Ovary (tissue), 9 donors: ENCODE results near the gene SLC22A15. TPM values are rescaled to one million over a fixed set of nuclear protein-coding genes. Genes with fewer than 3 reads are reported as not detected.
"Not testable (repeated sequence)": the region's sequence is repeated elsewhere in the genome, so short reads cannot be mapped to it uniquely, and the experiment has no call there.

Experiments
- DNase-seq, 5 donors: peaks; one replicate each; pipeline ENCODE4 v3.0.0-alpha.2; 2019 to 2020
- H3K27ac ChIP-seq, 2 donors: fragments of 200-600 bp; one replicate each; pipeline versions ENCODE4 v1.5.1 to v1.8.0; 2019 to 2022
- H3K27me3 ChIP-seq: fragments of 200-600 bp; one replicate; pipeline ENCODE4 v1.8.0; 2022
- H3K36me3 ChIP-seq: fragments of 200-600 bp; sonication (generic); one replicate; pipeline ENCODE4 v1.5.1; 2019
- H3K4me1 ChIP-seq: one replicate; pipeline ENCODE4 v1.8.1; 2013; ENCODE audit warnings: mild to moderate bottlenecking, moderate library complexity; ENCODE audit not compliant: insufficient read depth
- H3K4me3 ChIP-seq: fragments of 200-600 bp; sonication (generic); one replicate; pipeline ENCODE4 v1.5.1; 2017
- H3K9me3 ChIP-seq, 2 donors: fragments of 200-600 bp in 1 of 2; sonication (generic) in 1 of 2; one replicate each; pipeline versions ENCODE4 v1.5.1 to v1.8.1; 2013 to 2019; ENCODE audit warnings: mild to moderate bottlenecking in 1 of 2, moderate library complexity in 1 of 2
- EP300 ChIP-seq: sonication (generic); formaldehyde crosslinking; IDR thresholded peaks from one replicate; pipeline ENCODE4 v1.6.1; 2017; ENCODE audit warnings: antibody characterized with exemption
- POLR2A ChIP-seq: fragments of 450-650 bp; IDR thresholded peaks from one replicate; pipeline ENCODE4 v1.6.1; 2017; ENCODE audit warnings: antibody characterized with exemption, mild to moderate bottlenecking, moderate library complexity
- WGBS, 3 donors: extraction: QIAGEN DNeasy Blood & Tissue Kit in 1 of 3; methylation state at CpG; one replicate each; pipeline versions ENCODE4 v1.1.5 to v1.1.7; 2013 to 2017; 5-methylcytosine and 5-hydroxymethylcytosine counted together
- intact Hi-C, 4 donors: fragments of 100-400 bp; cut with DNase I; formaldehyde crosslinking; loops; one replicate each; pipeline versions ENCODE4 v1.11.0 to v1.15.1; 2022 to 2023
- polyA plus RNA-seq, 2 donors: library from polyadenylated mRNA; stranded (reverse); fragments of 200-250 nt in 1 of 2; fragments of 350-450 nt in 1 of 2; fragmentation: Illumina TruSeq in 1 of 2; extraction: RNeasy Lipid Tissue Mini Kit (QIAGEN cat#74804) in 1 of 2; gene quantifications; one replicate each; pipeline ENCODE4 v1.2.3, GENCODE V29; 2013 to 2014
- total RNA-seq, 7 donors: library from RNA; depleted of rRNA in 2 of 7; stranded (reverse); fragments of >200 nt in 2 of 7; fragmentation: NEBNext Ultra II Directional in 3 of 7; extraction: Animal tissue kit (Norgen Biotek cat#: 25700) in 3 of 7; gene quantifications; one replicate each; pipeline versions ENCODE4 v1.1.0 to v1.2.4, GENCODE V29; 2016 to 2023
- TF ChIP-seq, protein P1 (sequence below), 3 donors: fragments of 450-650 bp in 2 of 3; fragments of 200-600 bp in 1 of 3; IDR thresholded peaks; one replicate each; pipeline versions ENCODE4 v1.5.1 to v1.8.0; 2016 to 2022; ENCODE audit warnings: antibody characterized with exemption in 3 of 3, mild to moderate bottlenecking in 1 of 3
- donor health status: DM: no; HTN: no; CAD: no; lungs with moderate emphysema.
- donor health status: DM: no; HTN: no; CAD: no.
- donor health status: Bipolar disorder and iron deficiency.
- donor health status: DM: yes; HTN: yes; CAD: no.
- donor health status: DM: no; HTN: no; CAD: no.
- donor health status: DM: yes; HTN: yes; CAD: no.

Gene SLC22A15
- total and polyA plus RNA-seq, 9 donors = 0.51 to 3.8 (median 1.6) TPM

GRCh38 chr1:116033322-116033721 is 57.0 kb downstream of the SLC22A15 start:
- H3K27ac ChIP-seq = no peak overlapping the region

DNA sequence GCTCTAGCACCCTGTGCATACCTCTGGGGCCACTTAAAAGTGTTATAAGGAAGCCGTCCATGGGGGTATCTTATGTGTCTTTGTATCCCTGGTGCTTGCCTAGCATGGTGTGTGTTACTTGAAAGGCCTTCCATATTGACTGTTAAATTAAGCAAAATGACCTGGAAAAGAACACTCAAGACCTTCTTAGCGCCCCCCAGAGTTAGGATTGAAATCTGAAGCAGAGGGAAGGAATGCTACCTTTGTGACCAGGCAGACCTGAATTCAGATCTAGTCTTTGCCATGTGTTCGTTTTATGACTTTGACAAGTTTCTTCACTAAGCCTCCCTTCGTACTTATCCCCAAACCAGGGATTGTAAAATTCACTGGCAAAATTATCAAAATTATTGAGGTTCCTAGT is 59.9 kb downstream of the SLC22A15 start:
- TF ChIP-seq POLR2A = no peak
- TF ChIP-seq, protein P1, sequence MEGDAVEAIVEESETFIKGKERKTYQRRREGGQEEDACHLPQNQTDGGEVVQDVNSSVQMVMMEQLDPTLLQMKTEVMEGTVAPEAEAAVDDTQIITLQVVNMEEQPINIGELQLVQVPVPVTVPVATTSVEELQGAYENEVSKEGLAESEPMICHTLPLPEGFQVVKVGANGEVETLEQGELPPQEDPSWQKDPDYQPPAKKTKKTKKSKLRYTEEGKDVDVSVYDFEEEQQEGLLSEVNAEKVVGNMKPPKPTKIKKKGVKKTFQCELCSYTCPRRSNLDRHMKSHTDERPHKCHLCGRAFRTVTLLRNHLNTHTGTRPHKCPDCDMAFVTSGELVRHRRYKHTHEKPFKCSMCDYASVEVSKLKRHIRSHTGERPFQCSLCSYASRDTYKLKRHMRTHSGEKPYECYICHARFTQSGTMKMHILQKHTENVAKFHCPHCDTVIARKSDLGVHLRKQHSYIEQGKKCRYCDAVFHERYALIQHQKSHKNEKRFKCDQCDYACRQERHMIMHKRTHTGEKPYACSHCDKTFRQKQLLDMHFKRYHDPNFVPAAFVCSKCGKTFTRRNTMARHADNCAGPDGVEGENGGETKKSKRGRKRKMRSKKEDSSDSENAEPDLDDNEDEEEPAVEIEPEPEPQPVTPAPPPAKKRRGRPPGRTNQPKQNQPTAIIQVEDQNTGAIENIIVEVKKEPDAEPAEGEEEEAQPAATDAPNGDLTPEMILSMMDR (IDR thresholded peaks at IDR 0.05) = no peak
- TF ChIP-seq EP300 = no peak
- Histone ChIP-seq H3K27me3 (no peaks in the 10 kb centered on the region), H3K9me3 (no peaks in the 10 kb centered on the region), H3K4me3 (no peak overlapping the region), H3K4me1 (no peaks in the 10 kb centered on the region), H3K27ac (no peak overlapping the region), H3K36me3 (no peaks in the 10 kb centered on the region)
- no peak for DNase-seq
- intact Hi-C loops = no loop called here
- WGBS, 3 donors = 76 to 84% (median 80%) methylated on average over 4 of the region's 4 CpGs

More at GRCh38 chr1:116033322-116033721, 57.0 kb downstream of the SLC22A15 start:
- TF ChIP-seq, protein P1 (IDR thresholded peaks at IDR 0.05) = no peak
- TF ChIP-seq POLR2A = no peak
- TF ChIP-seq EP300 = no peak
- no peaks in the 10 kb centered on the region for H3K9me3 ChIP-seq
- no peak overlapping the region for H3K4me3 ChIP-seq
- intact Hi-C loops = no loop called here
- DNase-seq = no peak
- no peaks in the 10 kb centered on the region for H3K36me3 ChIP-seq
- no peaks in the 10 kb centered on the region for H3K27me3 ChIP-seq
- 64 to 71% (median 70%) methylated on average over 3 of the region's 3 CpGs for WGBS, 3 donors
- H3K4me1 ChIP-seq = no peaks in the 10 kb centered on the region

GRCh38 chr1:116038679-116039078 is 62.4 kb downstream of the SLC22A15 start:
- TF ChIP-seq, protein P1 (IDR thresholded peaks at IDR 0.05) = no peak
- TF ChIP-seq EP300 (no peak), POLR2A (no peak)
- H3K9me3 ChIP-seq = no peaks in the 10 kb centered on the region

DNA sequence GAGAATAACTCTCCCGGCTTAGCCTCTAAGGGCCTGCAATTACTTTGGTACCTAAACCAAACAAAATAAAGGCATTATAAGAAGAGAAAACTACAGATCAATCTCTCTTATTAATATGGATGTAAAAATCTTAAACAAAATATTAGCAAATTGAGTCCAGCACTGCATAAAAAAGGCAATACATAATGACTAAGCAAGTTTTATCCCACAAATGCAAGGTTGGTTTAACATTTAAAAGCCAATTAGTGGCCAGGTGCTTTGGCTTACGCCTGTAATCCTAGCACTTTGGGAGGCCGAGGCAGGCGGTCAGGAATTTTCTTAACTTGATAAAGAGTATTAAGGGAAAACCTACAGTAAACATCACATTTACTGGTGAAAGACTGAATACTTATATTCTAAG is 67.8 kb downstream of the SLC22A15 start:
- Histone ChIP-seq H3K4me1 (peaks cover 1% of the 10 kb centered on the region), H3K36me3 (no peaks in the 10 kb centered on the region), H3K4me3 (no peak overlapping the region), H3K27me3 (no peaks in the 10 kb centered on the region), H3K9me3 (no peaks in the 10 kb centered on the region), H3K27ac (no peak overlapping the region)
- intact Hi-C loops = no loop called here
- TF ChIP-seq, protein P1 (IDR thresholded peaks at IDR 0.05) = no peak
- TF ChIP-seq EP300 = no peak
- no peak for TF ChIP-seq POLR2A
- WGBS, 3 donors = 94 to 98% (median 97%) methylated on average over 4 of the region's 4 CpGs
- DNase-seq = no peak

More at GRCh38 chr1:116038679-116039078, 62.4 kb downstream of the SLC22A15 start:
- no peaks in the 10 kb centered on the region for H3K4me1 ChIP-seq
- H3K27ac ChIP-seq = no peak overlapping the region
- no peak for DNase-seq
- no peaks in the 10 kb centered on the region for H3K36me3 ChIP-seq
- H3K4me3 ChIP-seq = no peak overlapping the region
- no peaks in the 10 kb centered on the region for H3K27me3 ChIP-seq
- intact Hi-C loops = no loop called here
- 36 to 41% (median 39%) methylated on average over 2 of the region's 2 CpGs for WGBS, 3 donors

GRCh38 chr1:116046933-116047332 is 70.6 kb downstream of the SLC22A15 start:
- H3K27me3 ChIP-seq, H3K36me3 ChIP-seq, H3K27ac ChIP-seq, DNase-seq, H3K9me3 ChIP-seq, intact Hi-C loops, H3K4me3 ChIP-seq, H3K4me1 ChIP-seq: not testable (repeated sequence)
- WGBS, 3 donors = 89 to 95% (median 93%) methylated on average over 8 of the region's 8 CpGs

DNA sequence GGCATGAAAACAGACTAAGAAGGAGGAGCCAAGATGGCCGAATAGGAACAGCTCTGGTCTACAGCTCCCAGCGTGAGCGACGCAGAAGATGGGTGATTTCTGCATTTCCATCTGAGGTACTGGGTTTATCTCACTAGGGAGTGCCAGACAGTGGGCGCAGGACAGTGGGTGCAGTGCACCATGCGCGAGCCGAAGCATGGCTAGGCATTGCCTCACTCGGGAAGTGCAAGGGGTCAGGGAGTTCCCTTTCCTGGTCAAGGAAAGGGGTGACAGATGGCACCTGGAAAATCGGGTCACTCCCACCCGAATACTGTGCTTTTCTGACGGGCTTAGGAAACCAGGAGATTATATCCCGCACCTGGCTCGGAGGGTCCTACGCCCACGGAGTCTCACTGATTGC is 75.6 kb downstream of the SLC22A15 start:
- H3K9me3 ChIP-seq, intact Hi-C loops, H3K27ac ChIP-seq, H3K27me3 ChIP-seq, H3K4me1 ChIP-seq, DNase-seq, H3K4me3 ChIP-seq, H3K36me3 ChIP-seq: not testable (repeated sequence)
- 94 to 98% (median 96%) methylated on average over 16 of the region's 16 CpGs for WGBS, 3 donors
